HepG2 (cell line): ENCODE results near the gene SKI. TPM values are rescaled to one million over a fixed set of nuclear protein-coding genes. Genes with fewer than 3 reads are reported as not detected.

ENCODE experiments used
- ATAC-seq: fragments of 200-7000 bp; cut with Tn5 transposase; 3 replicates; pipeline ENCODE4 v1.9.1; 2020; ENCODE audit warnings: mild to moderate bottlenecking, moderate library complexity
- BruUV-seq: library from RNA; stranded (reverse); fragments of 400-500 nt; replicated peaks from 2 replicates; lab custom pipeline; 2021; lab: Mats Ljungman, UMichigan
- CTCF ChIA-PET: fragments of 300-600 bp; formaldehyde crosslinking; extraction: SDS; loops from one replicate; lab custom pipeline; 2021; ENCODE audit warnings: low total read pairs, inconsistent platforms, low intra/inter-chr PET ratio; lab: Yijun Ruan, JAX
- POLR2A ChIA-PET: fragments of 350-600 bp; sonication (Branson Sonifier 250); formaldehyde crosslinking; loops from one replicate; lab custom pipeline; 2020; ENCODE audit warnings: antibody characterized with exemption, inconsistent platforms; lab: Yijun Ruan, JAX
- DNase-seq: peaks from one replicate; pipeline ENCODE4 v3.0.0-alpha.2; 2015; ENCODE audit warnings: low spot score
- FAIRE-seq: peaks from 3 replicates; lab custom pipeline; 2011; peaks lifted over from hg19 to GRCh38; lab: Jason Lieb, UNC
- H2AFZ ChIP-seq: one replicate; pipeline ENCODE4 v1.6.1; 2011; ENCODE audit warnings: low read length, inconsistent platforms
- H3K27ac ChIP-seq: fragments of 300-600 bp; 3 replicates; pipeline ENCODE4 v1.8.0; 2011; ENCODE audit warnings: mixed run types, mild to moderate bottlenecking, mixed read lengths, low read length, inconsistent platforms; ENCODE audit not compliant: insufficient read depth; ENCODE audit errors: extremely low read length
- H3K27me3 ChIP-seq, 2 experiments: fragments of 200-600 bp in 1 of 2; 2 replicates in 1 of 2; 3 replicates in 1 of 2; pipeline versions ENCODE4 v1.6.0 to v1.8.0; 2011; ENCODE audit warnings: low read length in 2 of 2, mild to moderate bottlenecking in 2 of 2, moderate library complexity in 2 of 2, inconsistent platforms in 1 of 2; ENCODE audit not compliant: insufficient read depth in 2 of 2, control insufficient read depth in 1 of 2
- H3K36me3 ChIP-seq, 2 experiments: fragments of 200-600 bp in 1 of 2; replicated peaks in 1 of 2; 2 replicates in 1 of 2; 3 replicates in 1 of 2; pipeline versions ENCODE4 v1.5.1 to v1.8.0; 2011; ENCODE audit warnings: low read length in 2 of 2, inconsistent platforms in 1 of 2; ENCODE audit not compliant: insufficient read depth in 2 of 2, control insufficient read depth in 1 of 2
- H3K4me1 ChIP-seq: 2 replicates; pipeline ENCODE4 v1.5.1; 2012; ENCODE audit warnings: low read length, inconsistent platforms; ENCODE audit not compliant: insufficient read depth
- H3K4me2 ChIP-seq: 2 replicates; pipeline ENCODE4 v1.6.0; 2011; ENCODE audit warnings: low read depth, low read length, inconsistent platforms
- H3K4me3 ChIP-seq, 3 experiments: fragments of 200-600 bp in 1 of 3; sonication (generic), shearing (Covaris generic) in 1 of 3; replicated peaks in 1 of 3; 2 replicates each; pipeline ENCODE4 v1.5.1; 2011 to 2016; ENCODE audit warnings: low read length in 3 of 3, inconsistent platforms in 2 of 3, low read depth in 2 of 3, mild to moderate bottlenecking in 2 of 3, control low read depth in 1 of 3, mixed read lengths in 1 of 3; ENCODE audit not compliant: insufficient read depth in 1 of 3
- H3K79me2 ChIP-seq: one replicate; pipeline ENCODE4 v1.6.1; 2011; ENCODE audit warnings: low read length, inconsistent platforms; ENCODE audit not compliant: insufficient read depth
- H3K9ac ChIP-seq: 2 replicates; pipeline ENCODE4 v1.6.0; 2011; ENCODE audit warnings: mild to moderate bottlenecking, low read depth, low read length, inconsistent platforms; ENCODE audit not compliant: insufficient read depth
- H3K9me3 ChIP-seq: 2 replicates; pipeline ENCODE4 v1.5.1; 2012; ENCODE audit warnings: mild to moderate bottlenecking, low read length
- H4K20me1 ChIP-seq: 2 replicates; pipeline ENCODE4 v1.6.0; 2011; ENCODE audit warnings: inconsistent platforms, mild to moderate bottlenecking, low read length, moderate library complexity; ENCODE audit not compliant: insufficient read depth
- DNMT3B ChIP-seq: conservative IDR thresholded peaks from 2 replicates; pipeline ENCODE4 v1.6.1; 2016; ENCODE audit warnings: missing biosample characterization, control low read depth
- HCFC1 ChIP-seq: fragments of 150-350 bp; IDR thresholded peaks from 2 replicates; pipeline ENCODE4 v1.6.1; 2014; ENCODE audit warnings: low read depth, low read length
- HNRNPH1 ChIP-seq: fragments of 200-400 bp; formaldehyde crosslinking; optimal IDR thresholded peaks from 2 replicates; pipeline ENCODE3; 2017; ENCODE audit warnings: mild to moderate bottlenecking, low read depth, low read length
- KLF15 ChIP-seq: sonication (generic); formaldehyde crosslinking; IDR thresholded peaks from 2 replicates; pipeline ENCODE4 v1.8.1; 2023; ENCODE audit warnings: borderline replicate concordance, mild to moderate bottlenecking, inconsistent platforms, missing genetic modification reagents, mixed read lengths
- LBX2 ChIP-seq: sonication (generic); formaldehyde crosslinking; IDR thresholded peaks from 2 replicates; pipeline ENCODE4 v1.5.0; 2020; ENCODE audit warnings: missing genetic modification reagents, mild to moderate bottlenecking, borderline replicate concordance
- ZNF232 ChIP-seq: sonication (generic); formaldehyde crosslinking; IDR thresholded peaks from 2 replicates; pipeline ENCODE4 v1.4.0; 2020; ENCODE audit warnings: missing genetic modification reagents, borderline replicate concordance
- ZNF281 ChIP-seq: sonication (generic); formaldehyde crosslinking; IDR thresholded peaks from 2 replicates; pipeline ENCODE4 v1.4.0; 2020; ENCODE audit warnings: missing genetic modification reagents, borderline replicate concordance
- ZNF589 ChIP-seq: sonication (generic); formaldehyde crosslinking; conservative IDR thresholded peaks from 2 replicates; pipeline ENCODE4 v1.8.0; 2022; ENCODE audit warnings: mild to moderate bottlenecking, moderate library complexity, missing genetic modification reagents
- ZNF616 ChIP-seq: sonication (generic); formaldehyde crosslinking; IDR thresholded peaks from 2 replicates; pipeline ENCODE4 v1.5.0; 2020; ENCODE audit warnings: low read depth, mild to moderate bottlenecking, missing genetic modification reagents
- ZNF761 ChIP-seq: sonication (generic); formaldehyde crosslinking; conservative IDR thresholded peaks from 2 replicates; pipeline ENCODE4 v1.4.0; 2020; ENCODE audit warnings: mild to moderate bottlenecking, missing genetic modification reagents
- WGBS: methylation state at CpG from one replicate; pipeline ENCODE4 v1.1.6; 2017; ENCODE audit warnings: low lambda C conversion rate; 5-methylcytosine and 5-hydroxymethylcytosine counted together
- in situ Hi-C: cut with HindIII; loops from 2 replicates; pipeline ENCODE4 v1.10.0; 2017; ENCODE audit warnings: low pct_unique_long_range_greater_than_20kb; ENCODE audit not compliant: extremely low pct_ligation_motif_present
- intact Hi-C: fragments of 100-400 bp; cut with micrococcal nuclease; formaldehyde crosslinking; loops from one replicate; pipeline ENCODE4 v1.10.0; 2022; ENCODE audit not compliant: unreplicated experiment
- polyA plus RNA-seq, 8 experiments: library from polyadenylated mRNA; depleted of rRNA in 3 of 8; stranded (reverse) in 7 of 8; unstranded in 1 of 8; fragments of >200 nt; fragmentation: Illumina TruSeq in 4 of 8; extraction: Trizol in 4 of 8; gene quantifications; 2 replicates each; pipeline versions ENCODE4 v1.2.1 to v1.2.3, GENCODE V29; 2011 to 2016; ENCODE audit warnings: low read depth in 4 of 8, missing spikeins in 1 of 8, mixed read lengths in 1 of 8; ENCODE audit not compliant: insufficient read depth in 1 of 8
- total RNA-seq, 5 experiments: library from RNA; depleted of rRNA; stranded (reverse); fragments of >200 nt; fragmentation: Illumina TruSeq; extraction: Trizol; gene quantifications; 2 replicates each; pipeline ENCODE4 v1.2.3, GENCODE V29; 2016; ENCODE audit warnings: low read depth in 1 of 5

Gene SKI
- total and polyA plus RNA-seq, 2 of the 13 experiments (the other 11 are each of a cell fraction or from before 2014, with no cell fraction given), result 4.7 to 6.9 TPM

- TF ChIP-seq HNRNPH1 (no peak), KLF15 (no peak), ZNF281 (CRISPR knock-in tag) (no peak), DNMT3B (no peak), ZNF761 (CRISPR knock-in tag) (no peak), ZNF589 (CRISPR knock-in tag) (no peak)
- TF ChIP-seq, all 625 proteins: peak for 2
Observed at GRCh38 chr1:2274231-2274928, 46.3 kb downstream of the SKI start (continued).

GRCh38 chr1:2274929-2275475, 46.9 kb downstream of the SKI start:
- no peak for DNase-seq
- H4K20me1 ChIP-seq, result peaks cover 68% of the 10 kb centered on the region
- peaks cover 92% of the 10 kb centered on the region for H3K79me2 ChIP-seq
- no peak overlapping the region for H3K4me2 ChIP-seq
- in situ Hi-C loops (no loop called here), intact Hi-C loops (no loop called here)
- H3K9me3 ChIP-seq, result no peaks in the 10 kb centered on the region
- H3K4me1 ChIP-seq, result peaks cover 69% of the 10 kb centered on the region
- no peak overlapping the region for H3K9ac ChIP-seq
- H3K27ac ChIP-seq, result no peak overlapping the region
- no peaks in the 10 kb centered on the region for H3K27me3 ChIP-seq
- CTCF ChIA-PET, result no interaction called here
- POLR2A ChIA-PET, result no interaction called here
- 98% methylated on average over 9 of the region's 21 CpGs for WGBS
- H3K36me3 ChIP-seq, result peaks cover 3 to 14% of the 10 kb centered on the region in 2 experiments; a peak in 3 of 5 replicates
- FAIRE-seq, result no peak
- TF ChIP-seq ZNF616 (CRISPR knock-in tag) (no peak), HCFC1 (no peak), ZNF232 (CRISPR knock-in tag) (no peak), LBX2 (CRISPR knock-in tag) (no peak)
- BruUV-seq, result no TSS peak
- no peak overlapping the region for H2AFZ ChIP-seq
- H3K4me3 ChIP-seq, result no peak overlapping the region
- no peak for ATAC-seq
